Panc1 (cell line): ENCODE measurements around the gene ENPP6. TPM values are rescaled to one million over a fixed set of nuclear protein-coding genes. Genes with fewer than 3 reads are reported as not detected.

Experiments
- ATAC-seq: fragments of 200-7000 bp; cut with Tn5 transposase; 2 replicates; pipeline ENCODE4 v1.9.1; 2020; ENCODE audit warnings: mild to moderate bottlenecking, moderate library complexity
- BruUV-seq: library from RNA; stranded (reverse); fragments of 400-500 nt; replicated peaks from 2 replicates; lab custom pipeline; 2021; lab: Mats Ljungman, UMichigan
- CTCF ChIA-PET: fragments of 300-600 bp; sonication (Branson Sonifier 250); formaldehyde crosslinking; loops from one replicate; lab custom pipeline; 2022; ENCODE audit warnings: antibody characterized with exemption; lab: Charles Lee
- POLR2A ChIA-PET: fragments of 300-600 bp; sonication (Branson Sonifier 250); formaldehyde crosslinking; loops from one replicate; lab custom pipeline; 2022; ENCODE audit warnings: antibody characterized with exemption; lab: Charles Lee
- DNase-seq: peaks from one replicate; pipeline ENCODE4 v3.0.0-alpha.2; 2010; ENCODE audit warnings: low read depth, low spot score
- H3K27ac ChIP-seq: 2 replicates; pipeline ENCODE4 v1.5.1; 2011; ENCODE audit warnings: mild to moderate bottlenecking, low read length, inconsistent platforms
- H3K27me3 ChIP-seq: fragments of 200-500 bp; sonication (Bioruptor generic); 2 replicates; pipeline ENCODE4 v1.6.0; 2014; ENCODE audit warnings: low read length, inconsistent platforms; ENCODE audit not compliant: control insufficient read depth, insufficient read depth
- H3K36me3 ChIP-seq: fragments of 200-500 bp; sonication (Bioruptor generic); 2 replicates; pipeline ENCODE4 v1.5.1; 2014; ENCODE audit warnings: inconsistent platforms, mild to moderate bottlenecking, low read length, moderate library complexity; ENCODE audit not compliant: control insufficient read depth, insufficient read depth
- H3K4me1 ChIP-seq: 2 replicates; pipeline ENCODE4 v1.5.1; 2011; ENCODE audit warnings: inconsistent platforms, mild to moderate bottlenecking, low read length, moderate library complexity; ENCODE audit not compliant: control insufficient read depth, insufficient read depth
- H3K4me3 ChIP-seq, 2 experiments: 2 replicates each; pipeline ENCODE4 v1.5.1; 2011 to 2012; ENCODE audit warnings: low read depth in 2 of 2, low read length in 2 of 2, mild to moderate bottlenecking in 2 of 2, inconsistent platforms in 1 of 2, moderate library complexity in 1 of 2
- H3K9me3 ChIP-seq: fragments of 200-500 bp; sonication (Bioruptor generic); 2 replicates; pipeline ENCODE4 v1.5.1; 2014; ENCODE audit warnings: low read depth, mild to moderate bottlenecking, inconsistent platforms, low read length, moderate library complexity; ENCODE audit not compliant: control insufficient read depth, insufficient read depth
- POLR2AphosphoS5 ChIP-seq: IDR thresholded peaks from 2 replicates; pipeline ENCODE4 v1.6.1; 2012; ENCODE audit warnings: mild to moderate bottlenecking, low read depth, low read length, moderate library complexity
- SIN3A ChIP-seq: IDR thresholded peaks from 2 replicates; pipeline ENCODE4 v1.6.1; 2012; ENCODE audit warnings: low read depth, mild to moderate bottlenecking, low read length, moderate library complexity, borderline replicate concordance; ENCODE audit not compliant: insufficient read depth
- TCF7L2 ChIP-seq: IDR thresholded peaks from 2 replicates; pipeline ENCODE4 v1.6.1; 2011; ENCODE audit warnings: mild to moderate bottlenecking, low read depth, low read length, inconsistent platforms
- in situ Hi-C: cut with HindIII; loops from 2 replicates; pipeline ENCODE4 v1.10.0; 2016; ENCODE audit warnings: low sequenced_read_pairs, low pct_unique_long_range_greater_than_20kb
- intact Hi-C: fragments of 100-400 bp; cut with micrococcal nuclease; formaldehyde crosslinking; loops from one replicate; pipeline ENCODE4 v1.10.0; 2022; ENCODE audit not compliant: unreplicated experiment
- total RNA-seq: library from RNA; stranded (reverse); gene quantifications from one replicate; pipeline ENCODE4 v1.2.1, GENCODE V29; 2021; ENCODE audit not compliant: unreplicated experiment
- TF ChIP-seq, protein P1 (sequence below), 2 experiments: IDR thresholded peaks; 2 replicates each; pipeline ENCODE4 v1.6.1; 2011 to 2012; ENCODE audit warnings: low read depth in 2 of 2, control low read depth in 1 of 2, low read length in 1 of 2, mild to moderate bottlenecking in 1 of 2, moderate library complexity in 1 of 2; ENCODE audit not compliant: insufficient read depth in 1 of 2
- TF ChIP-seq, protein P2 (sequence below): fragments of 450-650 bp; IDR thresholded peaks from 2 replicates; pipeline ENCODE4 v1.5.1; 2017; ENCODE audit warnings: mild to moderate bottlenecking

The ENPP6 gene
- total RNA-seq, 1 experiment from 2014 or later, result not detected

DNA sequence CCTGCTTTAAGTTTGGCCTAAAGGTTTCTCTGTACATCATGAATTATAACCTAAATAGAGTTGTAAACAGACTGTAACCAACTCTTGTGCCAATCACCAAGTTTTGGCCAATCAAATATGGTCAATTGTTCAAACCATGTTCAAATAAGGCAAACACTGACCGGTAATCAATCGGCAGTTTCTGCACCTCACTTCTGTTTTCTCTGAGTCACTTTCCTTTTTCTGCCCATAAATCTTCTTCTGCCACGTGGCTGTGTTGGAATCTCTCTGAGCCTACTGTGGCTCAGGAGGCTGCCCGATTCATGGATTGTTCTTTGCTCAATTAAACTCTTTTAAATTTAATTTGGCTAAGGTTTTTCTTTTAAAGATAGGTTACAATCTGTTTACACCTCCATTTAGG, 16.5 kb upstream of the ENPP6 start:
- H3K36me3 ChIP-seq, result no peaks in the 10 kb centered on the region
- ATAC-seq (no peak), DNase-seq (no peak)
- TF ChIP-seq, protein P1, sequence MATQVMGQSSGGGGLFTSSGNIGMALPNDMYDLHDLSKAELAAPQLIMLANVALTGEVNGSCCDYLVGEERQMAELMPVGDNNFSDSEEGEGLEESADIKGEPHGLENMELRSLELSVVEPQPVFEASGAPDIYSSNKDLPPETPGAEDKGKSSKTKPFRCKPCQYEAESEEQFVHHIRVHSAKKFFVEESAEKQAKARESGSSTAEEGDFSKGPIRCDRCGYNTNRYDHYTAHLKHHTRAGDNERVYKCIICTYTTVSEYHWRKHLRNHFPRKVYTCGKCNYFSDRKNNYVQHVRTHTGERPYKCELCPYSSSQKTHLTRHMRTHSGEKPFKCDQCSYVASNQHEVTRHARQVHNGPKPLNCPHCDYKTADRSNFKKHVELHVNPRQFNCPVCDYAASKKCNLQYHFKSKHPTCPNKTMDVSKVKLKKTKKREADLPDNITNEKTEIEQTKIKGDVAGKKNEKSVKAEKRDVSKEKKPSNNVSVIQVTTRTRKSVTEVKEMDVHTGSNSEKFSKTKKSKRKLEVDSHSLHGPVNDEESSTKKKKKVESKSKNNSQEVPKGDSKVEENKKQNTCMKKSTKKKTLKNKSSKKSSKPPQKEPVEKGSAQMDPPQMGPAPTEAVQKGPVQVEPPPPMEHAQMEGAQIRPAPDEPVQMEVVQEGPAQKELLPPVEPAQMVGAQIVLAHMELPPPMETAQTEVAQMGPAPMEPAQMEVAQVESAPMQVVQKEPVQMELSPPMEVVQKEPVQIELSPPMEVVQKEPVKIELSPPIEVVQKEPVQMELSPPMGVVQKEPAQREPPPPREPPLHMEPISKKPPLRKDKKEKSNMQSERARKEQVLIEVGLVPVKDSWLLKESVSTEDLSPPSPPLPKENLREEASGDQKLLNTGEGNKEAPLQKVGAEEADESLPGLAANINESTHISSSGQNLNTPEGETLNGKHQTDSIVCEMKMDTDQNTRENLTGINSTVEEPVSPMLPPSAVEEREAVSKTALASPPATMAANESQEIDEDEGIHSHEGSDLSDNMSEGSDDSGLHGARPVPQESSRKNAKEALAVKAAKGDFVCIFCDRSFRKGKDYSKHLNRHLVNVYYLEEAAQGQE (IDR thresholded peaks at IDR 0.05; ENCODE audit: insufficient read depth in 1 of 2, low read depth in 2 of 2, low read length in 1 of 2), result no peak
- TF ChIP-seq, protein P2, sequence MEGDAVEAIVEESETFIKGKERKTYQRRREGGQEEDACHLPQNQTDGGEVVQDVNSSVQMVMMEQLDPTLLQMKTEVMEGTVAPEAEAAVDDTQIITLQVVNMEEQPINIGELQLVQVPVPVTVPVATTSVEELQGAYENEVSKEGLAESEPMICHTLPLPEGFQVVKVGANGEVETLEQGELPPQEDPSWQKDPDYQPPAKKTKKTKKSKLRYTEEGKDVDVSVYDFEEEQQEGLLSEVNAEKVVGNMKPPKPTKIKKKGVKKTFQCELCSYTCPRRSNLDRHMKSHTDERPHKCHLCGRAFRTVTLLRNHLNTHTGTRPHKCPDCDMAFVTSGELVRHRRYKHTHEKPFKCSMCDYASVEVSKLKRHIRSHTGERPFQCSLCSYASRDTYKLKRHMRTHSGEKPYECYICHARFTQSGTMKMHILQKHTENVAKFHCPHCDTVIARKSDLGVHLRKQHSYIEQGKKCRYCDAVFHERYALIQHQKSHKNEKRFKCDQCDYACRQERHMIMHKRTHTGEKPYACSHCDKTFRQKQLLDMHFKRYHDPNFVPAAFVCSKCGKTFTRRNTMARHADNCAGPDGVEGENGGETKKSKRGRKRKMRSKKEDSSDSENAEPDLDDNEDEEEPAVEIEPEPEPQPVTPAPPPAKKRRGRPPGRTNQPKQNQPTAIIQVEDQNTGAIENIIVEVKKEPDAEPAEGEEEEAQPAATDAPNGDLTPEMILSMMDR, result no peak
- TF ChIP-seq TCF7L2 (no peak), POLR2AphosphoS5 (no peak), SIN3A (no peak)
- intact Hi-C loops (no loop called here), in situ Hi-C loops (no loop called here)
- H3K4me3 ChIP-seq, result no peak overlapping the region
- ChIA-PET CTCF (no interaction called here), POLR2A (no interaction called here)
- H3K27ac ChIP-seq, result no peak overlapping the region
- no peaks in the 10 kb centered on the region for H3K27me3 ChIP-seq
- no peaks in the 10 kb centered on the region for H3K9me3 ChIP-seq
- H3K4me1 ChIP-seq, result no peaks in the 10 kb centered on the region
- BruUV-seq, result no TSS peak

DNA sequence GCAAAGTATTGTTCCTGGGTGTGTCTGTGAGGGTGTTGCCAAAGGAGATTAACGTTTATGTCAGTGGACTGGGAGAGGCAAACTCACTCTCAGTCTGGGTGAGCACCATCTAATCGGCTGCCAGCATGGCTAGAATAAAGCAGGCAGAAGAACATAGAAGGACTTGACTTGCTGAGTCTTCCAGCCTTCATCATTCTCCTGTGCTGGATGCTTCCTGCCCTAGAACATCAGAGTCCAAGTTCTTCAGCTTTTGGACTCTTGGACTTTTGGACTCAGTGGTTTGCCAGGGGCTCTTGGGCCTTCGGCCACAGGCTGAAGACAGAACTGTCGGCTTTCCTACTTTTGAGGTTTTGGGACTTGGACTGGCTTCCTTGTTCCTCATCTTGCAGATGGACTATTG, 15.3 kb upstream of the ENPP6 start:
- Histone ChIP-seq H3K27ac (no peak overlapping the region), H3K9me3 (no peaks in the 10 kb centered on the region), H3K27me3 (no peaks in the 10 kb centered on the region), H3K36me3 (no peaks in the 10 kb centered on the region), H3K4me3 (no peak overlapping the region), H3K4me1 (no peaks in the 10 kb centered on the region)
- POLR2A ChIA-PET, result no interaction called here
- intact Hi-C loops (no loop called here), in situ Hi-C loops (no loop called here)
- no peak for TF ChIP-seq TCF7L2
- TF ChIP-seq, protein P2, result no peak
- TF ChIP-seq POLR2AphosphoS5, result no peak
- no peak for TF ChIP-seq SIN3A
- TF ChIP-seq, protein P1 (IDR thresholded peaks at IDR 0.05; ENCODE audit: insufficient read depth in 1 of 2, low read depth in 2 of 2, low read length in 1 of 2), result no peak
- no peak for ATAC-seq
- BruUV-seq, result no TSS peak
- no peak for DNase-seq
- CTCF ChIA-PET, result no interaction called here
